IMR-90 (cell line): ENCODE data around the gene PGF.

Experiments
- CTCF ChIP-seq: conservative IDR thresholded peaks from 2 replicates; pipeline ENCODE4 v1.5.1; 2012; ENCODE audit warnings: mild to moderate bottlenecking, low read depth, low read length, improper control_type of control experiment
- POLR2A ChIP-seq: IDR thresholded peaks from 2 replicates; pipeline ENCODE4 v1.6.1; 2012; ENCODE audit warnings: mild to moderate bottlenecking, low read depth, low read length
- RAD21 ChIP-seq: IDR thresholded peaks from 2 replicates; pipeline ENCODE4 v1.6.1; 2012; ENCODE audit warnings: low read length, improper control_type of control experiment
- SMC3 ChIP-seq: fragments of 150-350 bp; IDR thresholded peaks from 2 replicates; pipeline ENCODE4 v1.6.1; 2016; ENCODE audit warnings: low read depth, mild to moderate bottlenecking, antibody characterized with exemption, low read length, moderate library complexity

GRCh38 chr14:74896400-74896799 lies 59.0 kb downstream of the PGF start:
- TF ChIP-seq CTCF (no peak), POLR2A (no peak), RAD21 (no peak), SMC3 (no peak)
